ENCODE data around the gene ABTB1.

DNA sequence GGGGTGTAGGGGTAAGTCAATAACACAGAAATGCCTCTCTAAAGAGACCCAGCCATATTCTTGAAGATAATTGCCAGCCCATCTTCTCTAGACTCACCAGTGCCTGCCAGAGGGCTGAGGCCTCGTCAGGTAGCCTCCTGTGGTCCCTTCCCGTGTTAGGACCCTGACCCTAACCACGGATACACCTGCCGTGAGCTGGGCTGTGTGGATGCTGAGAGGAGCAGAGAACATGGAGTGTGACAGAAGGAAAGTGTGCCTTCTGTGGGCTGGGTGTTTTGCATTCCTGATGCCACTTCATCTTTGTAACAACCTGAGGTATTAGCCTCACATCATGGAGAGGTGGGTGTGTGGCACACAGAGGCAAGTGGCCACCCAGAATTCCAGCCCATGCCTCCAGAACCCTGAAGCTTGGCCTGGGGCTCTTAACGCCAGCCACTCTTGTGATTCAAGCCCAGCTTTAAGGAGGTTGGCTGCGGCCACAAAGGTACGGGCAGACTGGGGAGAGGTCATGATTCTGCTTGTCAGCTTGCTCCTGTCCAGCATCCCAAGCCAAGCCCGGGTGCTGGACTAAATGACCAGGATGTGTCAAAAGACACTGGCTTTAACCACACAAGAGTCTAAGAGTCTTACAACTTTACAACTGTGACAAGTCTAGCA, 21.1 kb upstream of the ABTB1 start:
- TF ChIP-seq, protein P1, sequence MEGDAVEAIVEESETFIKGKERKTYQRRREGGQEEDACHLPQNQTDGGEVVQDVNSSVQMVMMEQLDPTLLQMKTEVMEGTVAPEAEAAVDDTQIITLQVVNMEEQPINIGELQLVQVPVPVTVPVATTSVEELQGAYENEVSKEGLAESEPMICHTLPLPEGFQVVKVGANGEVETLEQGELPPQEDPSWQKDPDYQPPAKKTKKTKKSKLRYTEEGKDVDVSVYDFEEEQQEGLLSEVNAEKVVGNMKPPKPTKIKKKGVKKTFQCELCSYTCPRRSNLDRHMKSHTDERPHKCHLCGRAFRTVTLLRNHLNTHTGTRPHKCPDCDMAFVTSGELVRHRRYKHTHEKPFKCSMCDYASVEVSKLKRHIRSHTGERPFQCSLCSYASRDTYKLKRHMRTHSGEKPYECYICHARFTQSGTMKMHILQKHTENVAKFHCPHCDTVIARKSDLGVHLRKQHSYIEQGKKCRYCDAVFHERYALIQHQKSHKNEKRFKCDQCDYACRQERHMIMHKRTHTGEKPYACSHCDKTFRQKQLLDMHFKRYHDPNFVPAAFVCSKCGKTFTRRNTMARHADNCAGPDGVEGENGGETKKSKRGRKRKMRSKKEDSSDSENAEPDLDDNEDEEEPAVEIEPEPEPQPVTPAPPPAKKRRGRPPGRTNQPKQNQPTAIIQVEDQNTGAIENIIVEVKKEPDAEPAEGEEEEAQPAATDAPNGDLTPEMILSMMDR (IDR thresholded peaks at IDR 0.05), result no peak
- TF ChIP-seq EZH2 (IDR thresholded peaks at IDR 0.05; ENCODE audit: borderline replicate concordance, insufficient read depth, low read depth, low read length, poor library complexity, severe bottlenecking), result no peak
